Mucosa of descending colon (tissue), 3 donors: ENCODE data around the gene PTPRD. TPM values are rescaled to one million over a fixed set of nuclear protein-coding genes. Genes with fewer than 3 reads are reported as not detected.

Source experiments
- ATAC-seq: fragments of 200-7000 bp; cut with Tn5 transposase; one replicate; pipeline ENCODE4 v1.9.1; 2020; ENCODE audit warnings: mild to moderate bottlenecking, moderate library complexity
- DNase-seq, 3 donors: peaks; one replicate each; pipeline ENCODE4 v3.0.0-alpha.2; 2020
- H3K36me3 ChIP-seq: fragments of 200-600 bp; one replicate; pipeline ENCODE4 v1.8.0; 2021; ENCODE audit warnings: low read depth, mild to moderate bottlenecking
- H3K4me1 ChIP-seq: fragments of 200-600 bp; one replicate; pipeline ENCODE4 v1.8.0; 2021; ENCODE audit warnings: low read depth, mild to moderate bottlenecking
- H3K4me3 ChIP-seq: fragments of 200-600 bp; one replicate; pipeline ENCODE4 v1.8.0; 2021; ENCODE audit warnings: mild to moderate bottlenecking
- H3K9me3 ChIP-seq: fragments of 200-600 bp; one replicate; pipeline ENCODE4 v1.8.0; 2021; ENCODE audit warnings: mild to moderate bottlenecking
- CTCF ChIP-seq: fragments of 200-600 bp; IDR thresholded peaks from one replicate; pipeline ENCODE4 v1.8.0; 2022; ENCODE audit warnings: antibody characterized with exemption, mild to moderate bottlenecking
- intact Hi-C, 2 donors: fragments of 100-400 bp; cut with DNase I in 1 of 2; cut with micrococcal nuclease in 1 of 2; formaldehyde crosslinking; loops; one replicate each; pipeline versions ENCODE4 v1.11.0 to v1.11.1; 2022; cut with DNase I, micrococcal nuclease
- total RNA-seq, 3 donors: library from RNA; stranded (reverse); fragmentation: NEBNext Ultra II Directional in 2 of 3; extraction: Animal tissue kit (Norgen Biotek cat#: 25700) in 2 of 3; gene quantifications; one replicate each; pipeline versions ENCODE4 v1.2.1 to v1.2.4, GENCODE V29; 2021 to 2023
- donor health status: DM: no; HTN: no; CAD: no; lungs with moderate emphysema.
- donor health status: DM: no; HTN: no; CAD: no.
- donor health status: DM: no; HTN: yes; CAD: no.

PTPRD gene
- total RNA-seq, 3 donors from 2014 or later = 52.7 to 128 (median 113) TPM

GRCh38 chr9:8457816-8458215 lies 2155.0 kb downstream of the PTPRD start:
- intact Hi-C loops = no loop called here
- Histone ChIP-seq H3K4me3 (no peak overlapping the region), H3K4me1 (no peaks in the 10 kb centered on the region), H3K36me3 (no peaks in the 10 kb centered on the region), H3K9me3 (no peaks in the 10 kb centered on the region)
- TF ChIP-seq CTCF = no peak
- no peak for DNase-seq
- no peak for ATAC-seq

- Histone ChIP-seq H3K4me3 (no peak overlapping the region), H3K36me3 (no peaks in the 10 kb centered on the region), H3K4me1 (no peaks in the 10 kb centered on the region), H3K9me3 (no peaks in the 10 kb centered on the region)
- ATAC-seq (no peak), DNase-seq (no peak)
- intact Hi-C loops = no loop called here
- no peak for TF ChIP-seq CTCF
These were observed 2155.7 kb downstream of the PTPRD start for GRCh38 chr9:8457055-8457454.

GRCh38 chr9:8456344-8456743 lies 2156.5 kb downstream of the PTPRD start:
- Histone ChIP-seq H3K36me3 (no peaks in the 10 kb centered on the region), H3K4me3 (no peak overlapping the region), H3K4me1 (no peaks in the 10 kb centered on the region), H3K9me3 (no peaks in the 10 kb centered on the region)
- intact Hi-C loops = no loop called here
- DNase-seq (no peak), ATAC-seq (peak; percentile 71)
- no peak for TF ChIP-seq CTCF

DNA sequence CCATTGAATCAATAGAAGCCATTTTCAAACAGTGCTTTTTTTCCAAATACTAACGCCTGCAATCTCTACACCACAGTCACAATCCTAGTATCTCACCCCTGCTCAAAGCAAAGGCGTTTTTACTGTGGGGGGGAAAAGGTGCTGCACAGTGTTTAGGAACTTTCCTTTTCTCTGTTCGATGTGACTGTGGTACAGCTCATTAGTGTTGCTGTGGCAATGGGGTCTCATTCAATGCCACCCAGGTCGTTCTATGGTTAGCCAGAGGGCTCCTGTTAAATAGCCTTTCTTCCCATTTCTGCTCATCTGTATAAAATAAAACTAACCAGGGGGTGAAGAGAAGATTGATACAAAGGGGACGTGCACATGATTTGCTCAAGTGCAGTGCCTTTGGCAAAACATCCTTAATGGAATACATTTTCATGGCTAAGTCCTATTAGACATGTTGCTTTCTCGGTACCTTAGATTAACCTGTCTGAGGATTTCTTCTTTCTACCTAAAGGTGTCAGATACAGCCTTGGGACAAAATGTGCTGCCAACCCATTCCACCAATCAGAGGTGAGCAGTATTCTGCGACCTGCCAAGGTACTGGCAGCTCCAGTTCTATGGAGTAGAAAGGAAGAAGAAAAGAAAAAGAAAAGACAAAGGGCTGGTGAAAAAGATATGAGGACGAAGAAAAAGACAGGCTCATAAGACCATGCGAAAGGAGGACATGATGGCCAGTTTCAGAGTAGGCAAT lies 2161.8 kb downstream of the PTPRD start:
- Histone ChIP-seq H3K9me3 (no peaks in the 10 kb centered on the region), H3K36me3 (no peaks in the 10 kb centered on the region), H3K4me1 (no peaks in the 10 kb centered on the region), H3K4me3 (no peak overlapping the region)
- TF ChIP-seq CTCF = no peak
- ATAC-seq = no peak
- DNase-seq = no peak
- intact Hi-C loops = no loop called here

- no peak for TF ChIP-seq CTCF
- Histone ChIP-seq H3K4me1 (no peaks in the 10 kb centered on the region), H3K4me3 (no peak overlapping the region), H3K36me3 (no peaks in the 10 kb centered on the region), H3K9me3 (no peaks in the 10 kb centered on the region)
- DNase-seq = no peak
- intact Hi-C loops = no loop called here
- ATAC-seq = no peak
These were observed 2164.6 kb downstream of the PTPRD start for GRCh38 chr9:8448226-8448625.

- Histone ChIP-seq H3K4me1 (no peaks in the 10 kb centered on the region), H3K36me3 (no peaks in the 10 kb centered on the region), H3K9me3 (no peaks in the 10 kb centered on the region), H3K4me3 (no peak overlapping the region)
- ATAC-seq (no peak), DNase-seq (no peak)
- no peak for TF ChIP-seq CTCF
- intact Hi-C loops = no loop called here
These were observed 2165.2 kb downstream of the PTPRD start for GRCh38 chr9:8447601-8448000.
